Measurements from ENCODE around the gene CALN1. TPM values are rescaled to one million over a fixed set of nuclear protein-coding genes. Genes with fewer than 3 reads are reported as not detected.

Gene CALN1
- total RNA-seq, 6 experiments from 2014 or later: 0.06 to 0.98 (median 0.34) TPM

DNA sequence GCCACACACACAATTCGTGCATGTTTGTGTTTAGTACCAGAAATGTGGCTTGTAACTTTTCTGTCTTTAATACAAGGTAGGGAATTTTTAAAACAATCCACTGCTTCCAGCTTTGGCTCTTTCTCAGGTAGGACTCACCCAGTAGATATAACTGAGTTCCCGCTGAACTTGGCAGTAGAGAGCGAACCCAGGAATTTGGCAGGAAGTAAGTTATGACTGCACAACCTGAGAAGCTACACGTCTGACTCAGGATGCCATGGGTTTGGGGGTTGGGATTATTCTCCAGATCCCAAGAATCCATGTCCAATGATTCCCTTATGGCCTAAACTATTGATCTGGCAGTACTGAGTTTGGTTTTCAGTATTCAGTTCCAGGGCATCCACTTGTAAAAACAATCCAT lies 499.7 kb downstream of the CALN1 start:
- H3K36me3 ChIP-seq: no peaks in the 10 kb centered on the region
- no peaks in the 10 kb centered on the region for H3K4me1 ChIP-seq
- intact Hi-C loops (cut with DNase I): no loop called here
- H3K4me3 ChIP-seq: no peak overlapping the region
- DNase-seq: no peak
- no peak for TF ChIP-seq POLR2A (IDR thresholded peaks at IDR 0.05)
- TF ChIP-seq, protein P1, sequence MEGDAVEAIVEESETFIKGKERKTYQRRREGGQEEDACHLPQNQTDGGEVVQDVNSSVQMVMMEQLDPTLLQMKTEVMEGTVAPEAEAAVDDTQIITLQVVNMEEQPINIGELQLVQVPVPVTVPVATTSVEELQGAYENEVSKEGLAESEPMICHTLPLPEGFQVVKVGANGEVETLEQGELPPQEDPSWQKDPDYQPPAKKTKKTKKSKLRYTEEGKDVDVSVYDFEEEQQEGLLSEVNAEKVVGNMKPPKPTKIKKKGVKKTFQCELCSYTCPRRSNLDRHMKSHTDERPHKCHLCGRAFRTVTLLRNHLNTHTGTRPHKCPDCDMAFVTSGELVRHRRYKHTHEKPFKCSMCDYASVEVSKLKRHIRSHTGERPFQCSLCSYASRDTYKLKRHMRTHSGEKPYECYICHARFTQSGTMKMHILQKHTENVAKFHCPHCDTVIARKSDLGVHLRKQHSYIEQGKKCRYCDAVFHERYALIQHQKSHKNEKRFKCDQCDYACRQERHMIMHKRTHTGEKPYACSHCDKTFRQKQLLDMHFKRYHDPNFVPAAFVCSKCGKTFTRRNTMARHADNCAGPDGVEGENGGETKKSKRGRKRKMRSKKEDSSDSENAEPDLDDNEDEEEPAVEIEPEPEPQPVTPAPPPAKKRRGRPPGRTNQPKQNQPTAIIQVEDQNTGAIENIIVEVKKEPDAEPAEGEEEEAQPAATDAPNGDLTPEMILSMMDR (IDR thresholded peaks at IDR 0.05): no peak
- 42% methylated on average over 4 of the region's 4 CpGs for WGBS (ENCODE audit: insufficient coverage, low coverage, low lambda C conversion rate, missing lambda C conversion rate)
- ATAC-seq: no peak
- H3K27ac ChIP-seq: no peak overlapping the region
- H3K9me3 ChIP-seq: no peaks in the 10 kb centered on the region
- no peaks in the 10 kb centered on the region for H3K27me3 ChIP-seq

DNA sequence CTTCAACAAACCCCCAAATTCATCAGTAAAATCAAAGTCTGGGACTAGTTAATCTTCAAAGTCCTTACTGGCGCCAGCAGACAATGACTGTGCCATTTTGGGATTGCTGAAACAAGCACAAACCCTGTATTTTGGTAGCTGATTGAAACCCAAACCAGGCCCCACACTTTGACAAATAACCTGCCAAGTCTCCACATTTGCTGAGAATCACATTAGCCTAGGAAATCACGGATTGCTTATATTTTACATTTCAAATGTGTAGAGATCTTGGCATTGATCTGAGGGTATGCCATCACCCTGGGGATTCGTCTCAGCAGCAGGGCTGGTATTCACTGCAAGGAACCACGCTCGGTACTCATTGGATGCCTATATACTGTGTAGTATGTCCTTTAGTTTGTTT lies 501.1 kb downstream of the CALN1 start:
- Histone ChIP-seq H3K4me1 (no peaks in the 10 kb centered on the region), H3K9me3 (no peaks in the 10 kb centered on the region), H3K27ac (no peak overlapping the region), H3K36me3 (no peaks in the 10 kb centered on the region), H3K4me3 (no peak overlapping the region), H3K27me3 (no peaks in the 10 kb centered on the region)
- DNase-seq (no peak), ATAC-seq (no peak)
- TF ChIP-seq POLR2A (IDR thresholded peaks at IDR 0.05): no peak
- TF ChIP-seq, protein P1 (IDR thresholded peaks at IDR 0.05): no peak
- intact Hi-C loops (cut with DNase I): no loop called here
- WGBS (ENCODE audit: insufficient coverage, low coverage, low lambda C conversion rate, missing lambda C conversion rate): 36% methylated on average over 5 of the region's 5 CpGs

DNA sequence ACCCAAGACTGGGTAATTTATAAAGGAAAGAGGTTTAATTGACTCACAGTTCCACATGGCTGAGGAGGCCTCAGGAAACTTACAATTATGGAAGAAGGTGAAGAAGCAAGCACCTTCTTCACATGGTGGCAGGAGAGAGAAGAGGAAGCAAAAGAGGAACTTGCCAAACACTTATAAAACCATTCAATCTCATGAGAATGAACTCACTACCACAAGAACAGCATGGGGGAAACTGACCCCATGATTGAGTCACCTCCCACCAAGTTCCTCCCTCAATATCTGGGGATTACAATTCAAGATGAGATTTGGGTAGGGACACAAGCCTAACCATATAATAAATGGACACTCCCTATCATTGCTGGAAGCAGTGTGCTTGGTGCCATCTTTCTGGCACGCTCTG lies 506.3 kb downstream of the CALN1 start:
- 100% methylated on average over 1 of the region's 1 CpG for WGBS (ENCODE audit: insufficient coverage, low coverage, low lambda C conversion rate, missing lambda C conversion rate)
- no peaks in the 10 kb centered on the region for H3K4me1 ChIP-seq
- H3K36me3 ChIP-seq: no peaks in the 10 kb centered on the region
- H3K27me3 ChIP-seq: no peaks in the 10 kb centered on the region
- TF ChIP-seq, protein P1 (IDR thresholded peaks at IDR 0.05): no peak
- TF ChIP-seq POLR2A (IDR thresholded peaks at IDR 0.05): no peak
- H3K27ac ChIP-seq: no peak overlapping the region
- ATAC-seq (no peak), DNase-seq (no peak)
- no peaks in the 10 kb centered on the region for H3K9me3 ChIP-seq
- H3K4me3 ChIP-seq: no peak overlapping the region
- intact Hi-C loops (cut with DNase I): no loop called here

DNA sequence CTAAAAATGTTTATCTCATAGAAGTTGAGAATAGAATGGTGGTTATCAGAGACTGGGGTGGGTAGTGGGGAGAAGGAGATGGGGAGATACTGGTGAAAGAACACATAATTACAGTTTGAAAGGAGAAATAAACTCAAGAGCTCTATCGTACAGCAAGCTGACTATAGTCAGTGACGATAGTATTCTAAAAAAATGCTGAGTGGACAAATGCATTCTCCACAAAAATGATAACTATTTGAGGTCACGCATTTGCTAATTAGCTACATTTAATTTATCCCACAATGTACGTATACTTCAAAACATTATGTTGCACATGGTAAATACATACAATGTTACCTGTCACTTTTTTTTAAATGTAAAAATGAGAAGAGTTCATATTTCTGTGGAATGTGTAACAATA lies 507.7 kb downstream of the CALN1 start:
- TF ChIP-seq POLR2A (IDR thresholded peaks at IDR 0.05): no peak
- TF ChIP-seq, protein P1 (IDR thresholded peaks at IDR 0.05): no peak
- no peaks in the 10 kb centered on the region for H3K36me3 ChIP-seq
- no peak for ATAC-seq
- intact Hi-C loops (cut with DNase I): no loop called here
- no peak overlapping the region for H3K27ac ChIP-seq
- H3K4me1 ChIP-seq: no peaks in the 10 kb centered on the region
- no peak for DNase-seq
- H3K4me3 ChIP-seq: no peak overlapping the region
- no peaks in the 10 kb centered on the region for H3K27me3 ChIP-seq
- 67% methylated on average over 4 of the region's 4 CpGs for WGBS (ENCODE audit: insufficient coverage, low coverage, low lambda C conversion rate, missing lambda C conversion rate)
- no peaks in the 10 kb centered on the region for H3K9me3 ChIP-seq

DNA sequence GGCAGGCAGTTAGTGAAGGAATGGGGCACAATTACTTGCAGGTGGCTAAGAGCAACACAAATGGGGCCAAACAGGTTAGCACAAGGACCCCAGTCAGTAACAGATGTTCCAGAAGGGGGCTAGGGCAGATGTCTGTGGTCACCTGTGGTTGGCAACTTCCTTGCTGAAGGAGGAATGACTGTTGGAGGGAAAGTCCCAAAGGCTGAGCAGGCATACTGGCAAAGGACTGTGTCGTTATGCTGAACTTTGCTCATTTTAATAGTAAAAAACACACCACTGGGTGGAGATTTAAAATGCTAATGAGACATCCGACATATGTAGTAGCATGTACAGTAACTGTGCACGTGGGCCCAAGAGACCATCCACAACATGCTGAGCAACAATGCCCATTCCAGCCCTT lies 511.6 kb downstream of the CALN1 start:
- DNase-seq: no peak
- TF ChIP-seq POLR2A (IDR thresholded peaks at IDR 0.05): no peak
- TF ChIP-seq, protein P1 (IDR thresholded peaks at IDR 0.05): no peak
- Histone ChIP-seq H3K27me3 (no peaks in the 10 kb centered on the region), H3K4me1 (no peaks in the 10 kb centered on the region), H3K9me3 (no peaks in the 10 kb centered on the region), H3K27ac (no peak overlapping the region), H3K4me3 (no peak overlapping the region), H3K36me3 (no peaks in the 10 kb centered on the region)
- intact Hi-C loops (cut with DNase I): no loop called here
- WGBS (ENCODE audit: insufficient coverage, low coverage, low lambda C conversion rate, missing lambda C conversion rate): 28% methylated on average over 3 of the region's 3 CpGs
- ATAC-seq: no peak
